H1 (cell line): ENCODE results near the gene TP53BP1. TPM values are rescaled to one million over a fixed set of nuclear protein-coding genes. Genes with fewer than 3 reads are reported as not detected.

ENCODE experiments used
- BACH1 ChIP-seq: IDR thresholded peaks from 2 replicates; pipeline ENCODE4 v1.6.1; 2012; ENCODE audit warnings: low read length, improper control_type of control experiment
- CTCF ChIP-seq, 3 experiments: IDR thresholded peaks; 1 replicate in 2 of 3; 2 replicates in 1 of 3; pipeline versions ENCODE4 v1.5.1 to v1.6.1; 2011; ENCODE audit warnings: low read length in 3 of 3, mild to moderate bottlenecking in 3 of 3, inconsistent platforms in 2 of 3, low read depth in 1 of 3, moderate library complexity in 1 of 3; ENCODE audit not compliant: insufficient read depth in 1 of 3; ENCODE audit errors: control extremely low read depth in 1 of 3
- EGR1 ChIP-seq: IDR thresholded peaks from 2 replicates; pipeline ENCODE4 v1.6.1; 2011; ENCODE audit warnings: low read depth, low read length, borderline replicate concordance
- HDAC2 ChIP-seq, 2 experiments: fragments of 300-600 bp in 1 of 2; sonication (generic) in 1 of 2; IDR thresholded peaks; 2 replicates each; pipeline ENCODE4 v1.6.1; 2011 to 2012; ENCODE audit warnings: low read depth in 2 of 2, low read length in 2 of 2, mild to moderate bottlenecking in 2 of 2, moderate library complexity in 2 of 2, borderline replicate concordance in 1 of 2, inconsistent platforms in 1 of 2
- RFX5 ChIP-seq: IDR thresholded peaks from 2 replicates; pipeline ENCODE4 v1.6.1; 2011; ENCODE audit warnings: low read depth, low read length, improper control_type of control experiment, borderline replicate concordance
- SAP30 ChIP-seq: fragments of 300-600 bp; sonication (generic); IDR thresholded peaks from 2 replicates; pipeline ENCODE4 v1.7.1; 2012; ENCODE audit warnings: low read length, moderate library complexity, mild to moderate bottlenecking, inconsistent platforms; ENCODE audit not compliant: insufficient read depth, insufficient replicate concordance
- SP2 ChIP-seq: IDR thresholded peaks from 2 replicates; pipeline ENCODE4 v1.6.1; 2012; ENCODE audit warnings: mild to moderate bottlenecking, low read length, inconsistent platforms
- SP4 ChIP-seq: IDR thresholded peaks from 2 replicates; pipeline ENCODE4 v1.6.1; 2012; ENCODE audit warnings: low read length, inconsistent platforms
- TCF12 ChIP-seq: IDR thresholded peaks from 2 replicates; pipeline ENCODE4 v1.6.1; 2011; ENCODE audit warnings: low read depth, mild to moderate bottlenecking, low read length
- TEAD4 ChIP-seq: IDR thresholded peaks from 2 replicates; pipeline ENCODE4 v1.6.1; 2012; ENCODE audit warnings: low read depth, low read length, inconsistent platforms, mixed read lengths
- YY1 ChIP-seq: IDR thresholded peaks from 2 replicates; pipeline ENCODE4 v1.6.1; 2011; ENCODE audit warnings: low read depth, mild to moderate bottlenecking, low read length
- polyA plus RNA-seq, 7 experiments: library from polyadenylated mRNA; depleted of rRNA in 3 of 7; stranded (reverse) in 5 of 7; unstranded in 2 of 7; fragments of >200 nt in 5 of 7; fragments of 200-250 nt in 2 of 7; gene quantifications; 1 replicate in 5 of 7; 2 replicates in 1 of 7; 4 replicates in 1 of 7; pipeline versions ENCODE4 v1.2.1 to v1.2.3, GENCODE V29; 2011 to 2013; ENCODE audit warnings: missing spikeins in 2 of 7, mixed read lengths in 2 of 7
- total RNA-seq: library from RNA; stranded (reverse); fragmentation: NEBNext Ultra II Directional; extraction: Animal tissue kit (Norgen Biotek cat#: 25700); gene quantifications from 2 replicates; pipeline ENCODE4 v1.2.1, GENCODE V29; 2021

TP53BP1 gene
- total and polyA plus RNA-seq, 2 of the 8 experiments (the other 6 are each of a cell fraction or from before 2014, with no cell fraction given), result 34.1 to 63.6 TPM

DNA sequence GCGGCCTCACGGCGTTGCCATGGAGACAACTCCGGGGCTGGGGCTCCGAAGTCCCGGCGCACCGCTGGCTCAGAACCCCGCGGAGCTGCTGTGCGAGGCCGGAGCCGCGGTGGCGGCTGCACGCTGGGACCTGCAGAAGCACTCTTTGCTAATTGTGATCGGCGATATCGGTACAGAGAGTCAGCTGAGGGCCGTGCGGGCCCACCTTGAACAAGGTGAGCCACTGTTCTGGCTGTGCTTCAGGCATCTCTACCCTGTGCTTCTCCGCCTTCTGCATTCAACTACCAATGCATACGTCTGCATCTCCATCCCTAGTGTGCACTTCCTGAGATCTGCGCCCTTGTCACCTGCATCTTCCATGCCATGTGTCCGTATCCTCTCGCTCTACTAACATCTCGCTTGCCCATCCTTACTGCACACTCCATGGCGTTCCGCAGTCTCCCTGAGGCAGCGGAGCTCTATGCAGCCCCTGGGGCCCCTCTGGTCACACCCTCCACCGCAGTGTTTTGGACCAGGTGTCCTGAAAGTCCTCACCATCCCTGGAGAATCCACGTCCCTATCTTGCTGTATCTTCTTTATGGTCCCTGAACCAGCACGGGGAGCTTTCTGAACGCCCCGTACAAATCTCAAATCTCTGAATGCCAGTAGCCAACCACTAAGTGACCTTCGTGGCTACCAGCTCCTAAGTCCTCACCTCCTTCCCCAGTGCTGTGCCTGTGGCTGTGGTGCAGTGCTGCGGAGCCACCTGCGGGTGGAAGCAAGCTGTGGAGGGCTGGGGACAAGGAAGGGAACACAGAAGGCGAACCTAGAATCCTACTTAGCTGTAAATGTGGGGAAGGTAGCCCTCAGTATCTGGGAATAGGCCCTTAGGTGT is 18.3 kb upstream of the TP53BP1 start (continued):
- TF ChIP-seq SP4 (no peak), YY1 (no peak), RFX5 (no peak), CTCF (IDR thresholded peaks at IDR 0.05; ENCODE audit: control extremely low read depth in 1 of 3, insufficient read depth in 1 of 3, low read depth in 1 of 3, low read length in 3 of 3) (peak; percentile 32 to 39 (median 37); a peak in 3 of 4 replicates), SAP30 (peak; percentile 41), BACH1 (no peak), EGR1 (no peak), TCF12 (no peak), TEAD4 (no peak), HDAC2 (IDR thresholded peaks at IDR 0.05; ENCODE audit: borderline replicate concordance in 1 of 2, low read depth in 2 of 2, low read length in 2 of 2) (peak in 1 of 2 experiments; percentile 75; a peak in 2 of 4 replicates), SP2 (no peak)
